ENCODE results near the gene TBC1D5.

The TBC1D5 gene

DNA sequence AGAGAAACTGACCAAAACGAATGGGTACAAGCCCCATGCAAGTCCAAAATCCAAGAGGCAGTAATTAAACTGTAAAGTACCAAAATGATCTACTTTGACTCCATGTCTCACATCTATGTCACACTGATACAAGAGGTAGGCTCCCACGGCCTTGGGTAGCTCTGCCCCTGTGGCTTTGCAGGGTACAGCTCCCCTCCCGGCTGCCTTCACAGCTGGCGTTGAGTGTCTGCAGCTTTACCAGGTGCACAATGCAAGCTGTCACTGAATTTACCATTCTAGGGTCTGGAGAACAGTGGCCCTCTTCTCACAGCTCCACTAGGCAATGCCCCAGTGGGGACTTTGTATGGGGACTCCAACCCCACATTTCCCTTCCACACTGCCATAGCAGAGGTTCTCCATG, 308.6 kb downstream of the TBC1D5 start:
- Histone ChIP-seq H4K20me1 (ENCODE audit: control insufficient read depth, insufficient read depth, low read depth, low read length) (no peaks in the 10 kb centered on the region), H3K4me3 (ENCODE audit: low read length) (no peak overlapping the region), H3K27ac (ENCODE audit: low read depth, low read length) (no peak overlapping the region), H3F3A (ENCODE audit: control insufficient read depth, insufficient read depth) (0 out of 2 replicates have a peak, but pooled peaks cover 3% of the 10 kb centered on the region), H3K79me2 (ENCODE audit: control insufficient read depth, low read length) (no peaks in the 10 kb centered on the region), H3K27me3 (ENCODE audit: control insufficient read depth, low read length) (no peaks in the 10 kb centered on the region), H3K4me1 (ENCODE audit: control insufficient read depth, low read length) (no peaks in the 10 kb centered on the region), H3K4me2 (ENCODE audit: low read length) (no peak overlapping the region), H3K36me3 (ENCODE audit: control insufficient read depth, low read length) (no peaks in the 10 kb centered on the region), H3K9me2 (replicated peaks; ENCODE audit: control insufficient read depth, low read length) (no peaks in the 10 kb centered on the region), H3K9me3 (ENCODE audit: control insufficient read depth, insufficient read depth, low read length) (no peaks in the 10 kb centered on the region)
- TF ChIP-seq, protein P1, sequence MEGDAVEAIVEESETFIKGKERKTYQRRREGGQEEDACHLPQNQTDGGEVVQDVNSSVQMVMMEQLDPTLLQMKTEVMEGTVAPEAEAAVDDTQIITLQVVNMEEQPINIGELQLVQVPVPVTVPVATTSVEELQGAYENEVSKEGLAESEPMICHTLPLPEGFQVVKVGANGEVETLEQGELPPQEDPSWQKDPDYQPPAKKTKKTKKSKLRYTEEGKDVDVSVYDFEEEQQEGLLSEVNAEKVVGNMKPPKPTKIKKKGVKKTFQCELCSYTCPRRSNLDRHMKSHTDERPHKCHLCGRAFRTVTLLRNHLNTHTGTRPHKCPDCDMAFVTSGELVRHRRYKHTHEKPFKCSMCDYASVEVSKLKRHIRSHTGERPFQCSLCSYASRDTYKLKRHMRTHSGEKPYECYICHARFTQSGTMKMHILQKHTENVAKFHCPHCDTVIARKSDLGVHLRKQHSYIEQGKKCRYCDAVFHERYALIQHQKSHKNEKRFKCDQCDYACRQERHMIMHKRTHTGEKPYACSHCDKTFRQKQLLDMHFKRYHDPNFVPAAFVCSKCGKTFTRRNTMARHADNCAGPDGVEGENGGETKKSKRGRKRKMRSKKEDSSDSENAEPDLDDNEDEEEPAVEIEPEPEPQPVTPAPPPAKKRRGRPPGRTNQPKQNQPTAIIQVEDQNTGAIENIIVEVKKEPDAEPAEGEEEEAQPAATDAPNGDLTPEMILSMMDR (IDR thresholded peaks at IDR 0.05; ENCODE audit: low read depth, low read length, poor library complexity, severe bottlenecking) = no peak
- no peak for TF ChIP-seq EZH2phosphoT487 (IDR thresholded peaks at IDR 0.05; ENCODE audit: borderline replicate concordance, low read length)

DNA sequence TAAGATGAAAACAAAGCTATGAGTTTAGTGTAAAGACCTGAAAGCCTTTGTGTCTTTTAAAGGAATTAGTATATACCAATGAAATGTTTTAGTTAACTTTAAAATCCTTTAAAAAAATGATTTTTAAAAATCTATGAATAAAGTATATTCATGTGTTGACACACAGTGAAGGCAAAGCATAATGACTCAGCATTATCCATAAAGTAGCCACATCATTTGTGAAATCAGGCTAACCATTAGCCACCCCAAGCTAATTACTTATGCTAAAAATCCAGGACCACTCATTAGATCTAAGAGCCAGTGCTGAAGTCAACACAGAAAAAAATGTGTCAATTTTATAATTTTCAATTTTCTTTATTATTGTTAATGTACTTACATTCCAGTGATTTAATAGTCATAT, 310.2 kb downstream of the TBC1D5 start:
- Histone ChIP-seq H3K9me2 (replicated peaks; ENCODE audit: control insufficient read depth, low read length) (no peaks in the 10 kb centered on the region), H3K79me2 (ENCODE audit: control insufficient read depth, low read length) (no peaks in the 10 kb centered on the region), H4K20me1 (ENCODE audit: control insufficient read depth, insufficient read depth, low read depth, low read length) (no peaks in the 10 kb centered on the region), H3F3A (ENCODE audit: control insufficient read depth, insufficient read depth) (0 out of 2 replicates have a peak, but pooled peaks cover 3% of the 10 kb centered on the region), H3K27me3 (ENCODE audit: control insufficient read depth, low read length) (no peaks in the 10 kb centered on the region), H3K4me1 (ENCODE audit: control insufficient read depth, low read length) (no peaks in the 10 kb centered on the region), H3K4me3 (ENCODE audit: low read length) (no peak overlapping the region), H3K4me2 (ENCODE audit: low read length) (no peak overlapping the region), H3K27ac (ENCODE audit: low read depth, low read length) (no peak overlapping the region), H3K9me3 (ENCODE audit: control insufficient read depth, insufficient read depth, low read length) (no peaks in the 10 kb centered on the region), H3K36me3 (ENCODE audit: control insufficient read depth, low read length) (no peaks in the 10 kb centered on the region)
- TF ChIP-seq, protein P1 (IDR thresholded peaks at IDR 0.05; ENCODE audit: low read depth, low read length, poor library complexity, severe bottlenecking) = no peak

DNA sequence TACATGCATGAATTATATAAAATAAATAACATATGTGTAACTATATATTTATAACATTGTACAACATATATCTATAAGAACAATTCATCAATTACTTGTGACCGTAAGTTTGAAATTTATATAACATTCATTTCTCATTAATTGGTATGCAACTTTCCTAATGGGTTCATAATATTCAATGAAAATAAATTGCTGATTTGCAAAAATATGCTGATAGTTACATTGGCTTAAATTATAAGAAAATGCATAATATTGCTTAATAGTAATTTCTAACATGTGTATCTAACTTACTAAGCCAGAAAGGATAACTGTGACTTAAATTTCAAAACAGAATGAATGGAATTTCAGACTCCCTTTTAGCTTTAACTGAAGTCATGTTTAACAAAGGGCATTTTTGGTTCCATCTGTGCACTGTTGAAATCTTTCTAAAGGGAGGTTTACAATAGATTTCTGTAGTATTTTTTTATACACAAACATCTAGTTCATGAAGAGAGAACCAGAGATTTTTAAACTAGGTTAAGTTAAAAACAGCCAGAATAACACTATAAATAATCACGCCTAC, 310.9 kb downstream of the TBC1D5 start:
- Histone ChIP-seq H3K36me3 (ENCODE audit: control insufficient read depth, low read length) (no peaks in the 10 kb centered on the region), H3K9me2 (replicated peaks; ENCODE audit: control insufficient read depth, low read length) (no peaks in the 10 kb centered on the region), H3K4me1 (ENCODE audit: control insufficient read depth, low read length) (no peaks in the 10 kb centered on the region), H3K4me2 (ENCODE audit: low read length) (no peak overlapping the region), H3K79me2 (ENCODE audit: control insufficient read depth, low read length) (no peaks in the 10 kb centered on the region), H3K9me3 (ENCODE audit: control insufficient read depth, insufficient read depth, low read length) (no peaks in the 10 kb centered on the region), H4K20me1 (ENCODE audit: control insufficient read depth, insufficient read depth, low read depth, low read length) (no peaks in the 10 kb centered on the region), H3K4me3 (ENCODE audit: low read length) (no peak overlapping the region), H3K27ac (ENCODE audit: low read depth, low read length) (no peak overlapping the region), H3K27me3 (ENCODE audit: control insufficient read depth, low read length) (no peaks in the 10 kb centered on the region), H3F3A (ENCODE audit: control insufficient read depth, insufficient read depth) (0 out of 2 replicates have a peak, but pooled peaks cover 3% of the 10 kb centered on the region)
- TF ChIP-seq, protein P1 (IDR thresholded peaks at IDR 0.05; ENCODE audit: low read depth, low read length, poor library complexity, severe bottlenecking) = no peak
